H9 (cell line): Measurements from ENCODE around the gene CRHR1. TPM values are rescaled to one million over a fixed set of nuclear protein-coding genes. Genes with fewer than 3 reads are reported as not detected.

Source experiments
- DNase-seq: peaks from one replicate; pipeline ENCODE4 v3.0.0-alpha.2; 2017
- H2AFZ ChIP-seq: one replicate; pipeline ENCODE4 v1.6.1; 2013; ENCODE audit warnings: mild to moderate bottlenecking, low read length, control low read depth, moderate library complexity
- H2AK5ac ChIP-seq: 2 replicates; pipeline ENCODE4 v1.6.1; 2013; ENCODE audit warnings: low read length, control low read depth, mixed read lengths; ENCODE audit not compliant: insufficient read length
- H2BK120ac ChIP-seq: one replicate; pipeline ENCODE4 v1.6.1; 2013; ENCODE audit warnings: low read depth, mild to moderate bottlenecking, low read length, control low read depth, inconsistent platforms; ENCODE audit not compliant: poor library complexity, severe bottlenecking
- H2BK12ac ChIP-seq: 2 replicates; pipeline ENCODE4 v1.6.1; 2013; ENCODE audit warnings: low read length, control low read depth, mixed read lengths, low read depth; ENCODE audit not compliant: insufficient read length
- H2BK15ac ChIP-seq: 2 replicates; pipeline ENCODE4 v1.6.1; 2013; ENCODE audit warnings: low read depth, low read length, control low read depth
- H2BK20ac ChIP-seq: one replicate; pipeline ENCODE4 v1.6.1; 2013; ENCODE audit warnings: low read depth, mild to moderate bottlenecking, low read length, control low read depth, inconsistent platforms; ENCODE audit not compliant: poor library complexity, severe bottlenecking
- H2BK5ac ChIP-seq: 2 replicates; pipeline ENCODE4 v1.6.1; 2013; ENCODE audit warnings: low read length, control low read depth, mixed read lengths; ENCODE audit not compliant: insufficient read length
- H3K14ac ChIP-seq: 2 replicates; pipeline ENCODE4 v1.6.1; 2013; ENCODE audit warnings: low read length, control low read depth; ENCODE audit not compliant: insufficient read depth
- H3K18ac ChIP-seq: 2 replicates; pipeline ENCODE4 v1.6.1; 2013; ENCODE audit warnings: low read depth, mild to moderate bottlenecking, mixed read lengths, low read length, control low read depth; ENCODE audit not compliant: insufficient read length
- H3K23ac ChIP-seq: 2 replicates; pipeline ENCODE4 v1.6.1; 2013; ENCODE audit warnings: low read length, control low read depth, mixed read lengths, low read depth; ENCODE audit not compliant: insufficient read length
- H3K23me2 ChIP-seq: 2 replicates; pipeline ENCODE4 v1.6.1; 2013; ENCODE audit warnings: low read depth, mild to moderate bottlenecking, mixed read lengths, low read length, control low read depth; ENCODE audit not compliant: insufficient read length, poor library complexity, severe bottlenecking
- H3K27ac ChIP-seq: 2 replicates; pipeline ENCODE4 v1.5.1; 2013; ENCODE audit warnings: low read length, control low read depth, mixed read lengths, low read depth; ENCODE audit not compliant: insufficient read length
- H3K27me3 ChIP-seq: 2 replicates; pipeline ENCODE4 v1.6.1; 2013; ENCODE audit warnings: low read length, control low read depth, inconsistent platforms; ENCODE audit not compliant: insufficient read depth
- H3K4ac ChIP-seq: 2 replicates; pipeline ENCODE4 v1.6.1; 2013; ENCODE audit warnings: low read depth, mild to moderate bottlenecking, control low read depth, inconsistent platforms, low read length, moderate library complexity
- H3K4me1 ChIP-seq: 2 replicates; pipeline ENCODE4 v1.6.1; 2013; ENCODE audit warnings: low read length, control low read depth, inconsistent platforms; ENCODE audit not compliant: insufficient read depth
- H3K4me2 ChIP-seq: 2 replicates; pipeline ENCODE4 v1.6.1; 2013; ENCODE audit warnings: low read length, control low read depth, mixed read lengths; ENCODE audit not compliant: insufficient read length, insufficient read depth
- H3K56ac ChIP-seq: 2 replicates; pipeline ENCODE4 v1.6.1; 2013; ENCODE audit warnings: low read depth, mild to moderate bottlenecking, mixed read lengths, low read length, control low read depth; ENCODE audit not compliant: insufficient read length
- H3K79me1 ChIP-seq: 2 replicates; pipeline ENCODE4 v1.6.1; 2013; ENCODE audit warnings: low read depth, mild to moderate bottlenecking, moderate library complexity, low read length, control low read depth, inconsistent platforms; ENCODE audit not compliant: insufficient read depth, poor library complexity, severe bottlenecking
- H3K79me2 ChIP-seq: 2 replicates; pipeline ENCODE4 v1.6.1; 2013; ENCODE audit warnings: low read length, control low read depth, inconsistent platforms; ENCODE audit not compliant: insufficient read depth
- H3K9ac ChIP-seq: 2 replicates; pipeline ENCODE4 v1.6.1; 2013; ENCODE audit warnings: low read length, control low read depth, mixed read lengths; ENCODE audit not compliant: insufficient read length; ENCODE audit errors: extremely low read depth
- H3K9me3 ChIP-seq: one replicate; pipeline ENCODE4 v1.6.1; 2013; ENCODE audit warnings: low read depth, low read length, inconsistent platforms; ENCODE audit not compliant: control insufficient read depth
- H3T11ph ChIP-seq: one replicate; pipeline ENCODE4 v1.6.1; 2013; ENCODE audit warnings: mild to moderate bottlenecking, low read length, control low read depth, inconsistent platforms
- H4K20me1 ChIP-seq: one replicate; pipeline ENCODE4 v1.6.1; 2013; ENCODE audit not compliant: control insufficient read depth, insufficient read length, insufficient read depth
- H4K5ac ChIP-seq: 2 replicates; pipeline ENCODE4 v1.6.1; 2013; ENCODE audit warnings: low read depth, mild to moderate bottlenecking, mixed read lengths, low read length, control low read depth; ENCODE audit not compliant: insufficient read length
- H4K8ac ChIP-seq: replicated peaks from 2 replicates; pipeline ENCODE4 v1.6.1; 2013; ENCODE audit warnings: low read length, control low read depth, mixed read lengths, low read depth; ENCODE audit not compliant: insufficient read length
- H4K91ac ChIP-seq: 2 replicates; pipeline ENCODE4 v1.6.1; 2013; ENCODE audit warnings: low read depth, mild to moderate bottlenecking, moderate library complexity, mixed read lengths, low read length, control low read depth; ENCODE audit not compliant: insufficient read length
- H3K27ac Mint-ChIP-seq, 3 experiments: 2 replicates in 2 of 3; 3 replicates in 1 of 3; pipeline ENCODE4 v1.8.0; 2020 to 2021; ENCODE audit warnings: mixed read lengths in 3 of 3, mild to moderate bottlenecking in 1 of 3, moderate library complexity in 1 of 3
- H3K27me3 Mint-ChIP-seq: 2 replicates; pipeline ENCODE4 v1.8.0; 2021; ENCODE audit warnings: low read depth, mild to moderate bottlenecking, moderate library complexity, mixed read lengths
- H3K36me3 Mint-ChIP-seq, 3 experiments: 2 replicates in 2 of 3; 3 replicates in 1 of 3; pipeline ENCODE4 v1.8.0; 2020 to 2021; ENCODE audit warnings: low read depth in 3 of 3, mixed read lengths in 3 of 3; ENCODE audit not compliant: insufficient read depth in 1 of 3
- H3K4me1 Mint-ChIP-seq, 2 experiments: 2 replicates each; pipeline ENCODE4 v1.8.0; 2020; ENCODE audit warnings: mixed read lengths in 2 of 2
- H3K4me3 Mint-ChIP-seq, 2 experiments: 2 replicates in 1 of 2; 3 replicates in 1 of 2; pipeline ENCODE4 v1.8.0; 2020 to 2021; ENCODE audit warnings: mild to moderate bottlenecking in 2 of 2, mixed read lengths in 2 of 2, moderate library complexity in 1 of 2
- H3K9me3 Mint-ChIP-seq, 2 experiments: 2 replicates in 1 of 2; 3 replicates in 1 of 2; pipeline ENCODE4 v1.8.0; 2020; ENCODE audit warnings: mild to moderate bottlenecking in 2 of 2, mixed read lengths in 2 of 2, moderate library complexity in 1 of 2
- CTCF ChIP-seq: fragments of 200-600 bp; sonication (generic); conservative IDR thresholded peaks from 3 replicates; pipeline ENCODE4 v1.8.0; 2021; ENCODE audit warnings: antibody characterized with exemption, mild to moderate bottlenecking
- WGBS: extraction: QIAGEN DNeasy Blood & Tissue Kit; methylation state at CpG from one replicate; pipeline ENCODE4 v1.1.7; 2013; ENCODE audit warnings: missing lambda C conversion rate, low lambda C conversion rate, mixed read lengths; ENCODE audit not compliant: insufficient read length; ENCODE audit errors: extremely low coverage; 5-methylcytosine and 5-hydroxymethylcytosine counted together
- total RNA-seq: library from RNA; stranded (reverse); gene quantifications from 2 replicates; pipeline ENCODE4 v1.2.1, GENCODE V29; 2021

The CRHR1 gene
- total RNA-seq, 1 experiment from 2014 or later = 0.52 TPM

GRCh38 chr17:45747911-45748310 lies 36.2 kb upstream of the CRHR1 start:
- H3K14ac ChIP-seq = no peak overlapping the region
- H3K4ac ChIP-seq = no peak overlapping the region
- WGBS = no CpG with 5 or more reads among the region's 6 CpGs
- no peak overlapping the region for H3K9ac ChIP-seq
- H4K5ac ChIP-seq = no peak overlapping the region
- no peak overlapping the region for H2BK20ac ChIP-seq
- H2BK5ac ChIP-seq = no peak overlapping the region
- H3K23me2 ChIP-seq = no peaks in the 10 kb centered on the region
- H2AFZ ChIP-seq = no peak overlapping the region
- no peak overlapping the region for H3K23ac ChIP-seq
- no peak overlapping the region for H3K56ac ChIP-seq
- no peak overlapping the region for H3K18ac ChIP-seq
- peaks cover 15 to 18% of the 10 kb centered on the region in 2 experiments for H3K4me1 Mint-ChIP-seq
- H3K4me2 ChIP-seq = no peak overlapping the region
- peaks cover 46% of the 10 kb centered on the region for H3K27me3 ChIP-seq
- no peaks in the 10 kb centered on the region for H3K79me2 ChIP-seq
- H3K9me3 Mint-ChIP-seq = no peaks in the 10 kb centered on the region
- no peak overlapping the region for H4K8ac ChIP-seq
- no peak overlapping the region for H2BK12ac ChIP-seq
- H2AK5ac ChIP-seq = no peak overlapping the region
- H3K4me3 Mint-ChIP-seq = no peak overlapping the region
- no peaks in the 10 kb centered on the region for H3K9me3 ChIP-seq
- H3K27ac ChIP-seq = no peak overlapping the region
- H3K79me1 ChIP-seq = no peaks in the 10 kb centered on the region
- no peak overlapping the region for H2BK15ac ChIP-seq
- H4K91ac ChIP-seq = no peak overlapping the region
- TF ChIP-seq CTCF = no peak
- H2BK120ac ChIP-seq = no peak overlapping the region
- peaks cover 100% of the 10 kb centered on the region for H3K27me3 Mint-ChIP-seq
- DNase-seq = no peak
- H3K4me1 ChIP-seq = no peaks in the 10 kb centered on the region
- H3K36me3 Mint-ChIP-seq = no peaks in the 10 kb centered on the region
- H3K27ac Mint-ChIP-seq = no peak overlapping the region
- H4K20me1 ChIP-seq = no peaks in the 10 kb centered on the region
- no peak overlapping the region for H3T11ph ChIP-seq
